Stimulated activated CD8-positive, alpha-beta memory T cell treated with anti-CD3 and anti-CD28 coated beads, Interleukin-7, amount 100 ng/mL, for 48 hours (primary cell): ENCODE results near the gene DYNC1I2.
"Not testable (repeated sequence)": the region's sequence is repeated elsewhere in the genome, so short reads cannot be mapped to it uniquely, and the experiment has no call there.

Source experiments
- DNase-seq, 2 donors: peaks; one replicate each; pipeline ENCODE4 v3.0.0-alpha.2; 2020; ENCODE audit warnings: low read depth in 1 of 2; ENCODE audit errors: extremely low read depth in 1 of 2

Gene DYNC1I2

GRCh38 chr2:171771463-171771862, 84.2 kb downstream of the DYNC1I2 start:
- no peak for DNase-seq

- no peak for DNase-seq
Observed at GRCh38 chr2:171772373-171772772, 85.1 kb downstream of the DYNC1I2 start.

- not testable (repeated sequence) for DNase-seq
Observed at GRCh38 chr2:171774581-171774980, 87.3 kb downstream of the DYNC1I2 start.

GRCh38 chr2:171778515-171778914, 91.2 kb downstream of the DYNC1I2 start:
- DNase-seq: no peak

GRCh38 chr2:171785450-171785849, 98.2 kb downstream of the DYNC1I2 start:
- DNase-seq: no peak

- no peak for DNase-seq
Observed at GRCh38 chr2:171787333-171788072, 100.2 kb downstream of the DYNC1I2 start.

- no peak for DNase-seq
Observed at GRCh38 chr2:171788316-171788993, 101.2 kb downstream of the DYNC1I2 start.

- DNase-seq: no peak
Observed at GRCh38 chr2:171789956-171790355, 102.7 kb downstream of the DYNC1I2 start.

GRCh38 chr2:171791361-171791760, 104.1 kb downstream of the DYNC1I2 start:
- DNase-seq: no peak

GRCh38 chr2:171792157-171792556, 104.9 kb downstream of the DYNC1I2 start:
- DNase-seq: no peak

GRCh38 chr2:171792886-171793580, 105.8 kb downstream of the DYNC1I2 start:
- DNase-seq: no peak

- no peak for DNase-seq
Observed at GRCh38 chr2:171793691-171794678, 106.7 kb downstream of the DYNC1I2 start.

- DNase-seq: no peak
Observed at GRCh38 chr2:171794918-171795317, 107.6 kb downstream of the DYNC1I2 start.
